K562 (cell line): ENCODE results near the gene PLA2G2C. TPM values are rescaled to one million over a fixed set of nuclear protein-coding genes. Genes with fewer than 3 reads are reported as not detected.

ENCODE experiments used
- ELF1 ChIP-seq: fragments of 200-800 bp; sonication (Bioruptor generic); IDR thresholded peaks from 2 replicates; pipeline ENCODE4 v1.6.1; 2016; ENCODE audit warnings: missing genetic modification characterization, missing compliant biosample characterization
- EP300 ChIP-seq: IDR thresholded peaks from 2 replicates; pipeline ENCODE4 v1.6.1; 2012; ENCODE audit warnings: low read length, improper control_type of control experiment
- GABPA ChIP-seq: fragments of 200-800 bp; sonication (Bioruptor generic); conservative IDR thresholded peaks from 2 replicates; pipeline ENCODE4 v1.6.1; 2016; ENCODE audit warnings: low read depth, missing genetic modification characterization, missing compliant biosample characterization
- MEIS2 ChIP-seq: fragments of 450-650 bp; IDR thresholded peaks from 2 replicates; pipeline ENCODE4 v1.6.1; 2014; ENCODE audit warnings: mild to moderate bottlenecking; ENCODE audit not compliant: partially characterized antibody
- MTA1 ChIP-seq: fragments of 450-650 bp; IDR thresholded peaks from 2 replicates; pipeline ENCODE4 v1.6.1; 2017; ENCODE audit warnings: borderline replicate concordance
- SMAD2 ChIP-seq: fragments of 150-350 bp; IDR thresholded peaks from 2 replicates; pipeline ENCODE4 v1.6.1; 2014; ENCODE audit warnings: low read depth, mild to moderate bottlenecking, low read length
- SMARCE1 ChIP-seq: fragments of 450-650 bp; IDR thresholded peaks from 2 replicates; pipeline ENCODE4 v1.7.1; 2016; ENCODE audit warnings: mild to moderate bottlenecking
- SRSF3 ChIP-seq: fragments of 200-400 bp; formaldehyde crosslinking; IDR thresholded peaks from 2 replicates; pipeline ENCODE4 v1.6.1; 2016; ENCODE audit warnings: mild to moderate bottlenecking, low read length, moderate library complexity; ENCODE audit not compliant: insufficient read depth
- STAT5A ChIP-seq: IDR thresholded peaks from 2 replicates; pipeline ENCODE4 v1.6.1; 2012; ENCODE audit warnings: low read length, inconsistent platforms, borderline replicate concordance
- TBL1XR1 ChIP-seq, 2 experiments: IDR thresholded peaks; 2 replicates each; pipeline ENCODE4 v1.6.1; 2012; ENCODE audit warnings: improper control_type of control experiment in 2 of 2, low read length in 2 of 2, mild to moderate bottlenecking in 1 of 2
- WHSC1 ChIP-seq: IDR thresholded peaks from one replicate; pipeline ENCODE4 v1.6.1; 2012; ENCODE audit warnings: low read length, control low read depth, inconsistent platforms
- ZBTB8A ChIP-seq: fragments of 450-650 bp; IDR thresholded peaks from 2 replicates; pipeline ENCODE4 v1.6.1; 2018; ENCODE audit warnings: mild to moderate bottlenecking, moderate library complexity; ENCODE audit not compliant: partially characterized antibody
- ZNF212 ChIP-seq: fragments of 450-650 bp; formaldehyde crosslinking; IDR thresholded peaks from 2 replicates; pipeline ENCODE4 v1.4.0; 2020; ENCODE audit warnings: mild to moderate bottlenecking
- polyA plus RNA-seq, 8 experiments: library from polyadenylated mRNA; depleted of rRNA in 4 of 8; stranded (reverse) in 5 of 8; unstranded in 3 of 8; fragments of >200 nt; fragmentation: Nextera tagmentation in 2 of 8; fragmentation: Illumina TruSeq in 1 of 8; extraction: Ambion mirVana in 2 of 8; extraction: Trizol in 1 of 8; gene quantifications; 2 replicates each; pipeline versions ENCODE4 v1.2.1 to v1.2.3, GENCODE V29; 2011 to 2014; ENCODE audit warnings: inconsistent platforms in 1 of 8, missing spikeins in 1 of 8
- total RNA-seq, 7 experiments: library from RNA; depleted of rRNA in 6 of 7; stranded (reverse); fragments of >200 nt in 6 of 7; fragmentation: Illumina TruSeq in 2 of 7; extraction: Trizol in 2 of 7; gene quantifications; 2 replicates each; pipeline versions ENCODE4 v1.2.1 to v1.2.3, GENCODE V29; 2011 to 2021; ENCODE audit warnings: low replicate concordance in 1 of 7
- TF ChIP-seq, protein P1 (sequence below): fragments of 450-650 bp; IDR thresholded peaks from 2 replicates; pipeline ENCODE4 v1.7.1; 2018; ENCODE audit warnings: mild to moderate bottlenecking, low read depth; ENCODE audit not compliant: partially characterized antibody
- TF ChIP-seq, protein P2 (sequence below): fragments of 450-650 bp; formaldehyde crosslinking; IDR thresholded peaks from 2 replicates; pipeline ENCODE4 v1.4.0; 2022; ENCODE audit warnings: mild to moderate bottlenecking, moderate library complexity
- TF ChIP-seq, protein P3 (sequence below): fragments of 250-450 bp; sonication (Bioruptor Pico); IDR thresholded peaks from 2 replicates; pipeline ENCODE4 v1.8.0; 2021; ENCODE audit warnings: borderline replicate concordance, mild to moderate bottlenecking, moderate library complexity; ENCODE audit not compliant: poor library complexity, severe bottlenecking
- TF ChIP-seq, protein P4 (sequence below): sonication (generic); formaldehyde crosslinking; IDR thresholded peaks from 2 replicates; pipeline ENCODE4 v1.8.0; 2023; ENCODE audit warnings: missing genetic modification reagents, mild to moderate bottlenecking, borderline replicate concordance
- TF ChIP-seq, protein P5 (sequence below): sonication (generic); formaldehyde crosslinking; IDR thresholded peaks from 2 replicates; pipeline ENCODE4 v1.8.0; 2022; ENCODE audit warnings: mild to moderate bottlenecking, missing genetic modification reagents

Gene PLA2G2C
- total and polyA plus RNA-seq, 9 of the 15 experiments (the other 6 are each of a cell fraction or from before 2014, with no cell fraction given) = 0.14 to 0.49 (median 0.21) TPM

DNA sequence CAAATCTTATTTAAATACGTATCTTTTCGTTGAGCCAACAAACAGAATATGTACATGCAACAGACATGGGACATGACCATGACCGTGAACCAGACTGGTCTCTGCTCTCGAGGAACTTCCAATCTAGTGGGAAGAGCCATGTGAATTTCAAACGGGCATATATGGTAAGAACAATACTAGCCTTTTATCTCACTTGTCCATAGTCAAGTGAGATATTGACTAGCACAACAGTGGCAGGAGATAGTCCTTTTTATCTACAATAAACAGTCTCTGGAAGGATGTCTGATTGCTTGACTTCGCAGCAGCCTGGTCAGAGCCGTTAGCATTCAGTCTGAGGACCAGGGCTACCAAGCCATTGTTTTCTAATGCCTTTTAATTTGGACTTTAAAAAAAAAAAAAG lies 12.6 kb upstream of the PLA2G2C start (continued):
- TF ChIP-seq MTA1 (0 out of 2 replicates have a peak, but pooled peaks have one; percentile 41), SMAD2 (no peak), ZNF212 (CRISPR knock-in tag) (no peak), ELF1 (tag) (no peak), WHSC1 (no peak), ZBTB8A (no peak), SMARCE1 (peak; percentile 81), STAT5A (peak; percentile 85), TBL1XR1 (IDR thresholded peaks at IDR 0.05; ENCODE audit: low read length in 2 of 2) (peak; percentile 80 to 98; a peak in 3 of 4 replicates), EP300 (peak; percentile 97), MEIS2 (peak; percentile 70), SRSF3 (no peak), GABPA (tag) (no peak)
- TF ChIP-seq, protein P1, sequence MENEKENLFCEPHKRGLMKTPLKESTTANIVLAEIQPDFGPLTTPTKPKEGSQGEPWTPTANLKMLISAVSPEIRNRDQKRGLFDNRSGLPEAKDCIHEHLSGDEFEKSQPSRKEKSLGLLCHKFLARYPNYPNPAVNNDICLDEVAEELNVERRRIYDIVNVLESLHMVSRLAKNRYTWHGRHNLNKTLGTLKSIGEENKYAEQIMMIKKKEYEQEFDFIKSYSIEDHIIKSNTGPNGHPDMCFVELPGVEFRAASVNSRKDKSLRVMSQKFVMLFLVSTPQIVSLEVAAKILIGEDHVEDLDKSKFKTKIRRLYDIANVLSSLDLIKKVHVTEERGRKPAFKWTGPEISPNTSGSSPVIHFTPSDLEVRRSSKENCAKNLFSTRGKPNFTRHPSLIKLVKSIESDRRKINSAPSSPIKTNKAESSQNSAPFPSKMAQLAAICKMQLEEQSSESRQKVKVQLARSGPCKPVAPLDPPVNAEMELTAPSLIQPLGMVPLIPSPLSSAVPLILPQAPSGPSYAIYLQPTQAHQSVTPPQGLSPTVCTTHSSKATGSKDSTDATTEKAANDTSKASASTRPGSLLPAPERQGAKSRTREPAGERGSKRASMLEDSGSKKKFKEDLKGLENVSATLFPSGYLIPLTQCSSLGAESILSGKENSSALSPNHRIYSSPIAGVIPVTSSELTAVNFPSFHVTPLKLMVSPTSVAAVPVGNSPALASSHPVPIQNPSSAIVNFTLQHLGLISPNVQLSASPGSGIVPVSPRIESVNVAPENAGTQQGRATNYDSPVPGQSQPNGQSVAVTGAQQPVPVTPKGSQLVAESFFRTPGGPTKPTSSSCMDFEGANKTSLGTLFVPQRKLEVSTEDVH = no peak
- TF ChIP-seq, protein P2, sequence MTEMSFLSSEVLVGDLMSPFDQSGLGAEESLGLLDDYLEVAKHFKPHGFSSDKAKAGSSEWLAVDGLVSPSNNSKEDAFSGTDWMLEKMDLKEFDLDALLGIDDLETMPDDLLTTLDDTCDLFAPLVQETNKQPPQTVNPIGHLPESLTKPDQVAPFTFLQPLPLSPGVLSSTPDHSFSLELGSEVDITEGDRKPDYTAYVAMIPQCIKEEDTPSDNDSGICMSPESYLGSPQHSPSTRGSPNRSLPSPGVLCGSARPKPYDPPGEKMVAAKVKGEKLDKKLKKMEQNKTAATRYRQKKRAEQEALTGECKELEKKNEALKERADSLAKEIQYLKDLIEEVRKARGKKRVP (CRISPR knock-in tag) = peak; percentile 22; the same call in 1 of the 2 replicates
- TF ChIP-seq, protein P3, sequence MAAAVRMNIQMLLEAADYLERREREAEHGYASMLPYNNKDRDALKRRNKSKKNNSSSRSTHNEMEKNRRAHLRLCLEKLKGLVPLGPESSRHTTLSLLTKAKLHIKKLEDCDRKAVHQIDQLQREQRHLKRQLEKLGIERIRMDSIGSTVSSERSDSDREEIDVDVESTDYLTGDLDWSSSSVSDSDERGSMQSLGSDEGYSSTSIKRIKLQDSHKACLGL = no peak
- TF ChIP-seq, protein P4, sequence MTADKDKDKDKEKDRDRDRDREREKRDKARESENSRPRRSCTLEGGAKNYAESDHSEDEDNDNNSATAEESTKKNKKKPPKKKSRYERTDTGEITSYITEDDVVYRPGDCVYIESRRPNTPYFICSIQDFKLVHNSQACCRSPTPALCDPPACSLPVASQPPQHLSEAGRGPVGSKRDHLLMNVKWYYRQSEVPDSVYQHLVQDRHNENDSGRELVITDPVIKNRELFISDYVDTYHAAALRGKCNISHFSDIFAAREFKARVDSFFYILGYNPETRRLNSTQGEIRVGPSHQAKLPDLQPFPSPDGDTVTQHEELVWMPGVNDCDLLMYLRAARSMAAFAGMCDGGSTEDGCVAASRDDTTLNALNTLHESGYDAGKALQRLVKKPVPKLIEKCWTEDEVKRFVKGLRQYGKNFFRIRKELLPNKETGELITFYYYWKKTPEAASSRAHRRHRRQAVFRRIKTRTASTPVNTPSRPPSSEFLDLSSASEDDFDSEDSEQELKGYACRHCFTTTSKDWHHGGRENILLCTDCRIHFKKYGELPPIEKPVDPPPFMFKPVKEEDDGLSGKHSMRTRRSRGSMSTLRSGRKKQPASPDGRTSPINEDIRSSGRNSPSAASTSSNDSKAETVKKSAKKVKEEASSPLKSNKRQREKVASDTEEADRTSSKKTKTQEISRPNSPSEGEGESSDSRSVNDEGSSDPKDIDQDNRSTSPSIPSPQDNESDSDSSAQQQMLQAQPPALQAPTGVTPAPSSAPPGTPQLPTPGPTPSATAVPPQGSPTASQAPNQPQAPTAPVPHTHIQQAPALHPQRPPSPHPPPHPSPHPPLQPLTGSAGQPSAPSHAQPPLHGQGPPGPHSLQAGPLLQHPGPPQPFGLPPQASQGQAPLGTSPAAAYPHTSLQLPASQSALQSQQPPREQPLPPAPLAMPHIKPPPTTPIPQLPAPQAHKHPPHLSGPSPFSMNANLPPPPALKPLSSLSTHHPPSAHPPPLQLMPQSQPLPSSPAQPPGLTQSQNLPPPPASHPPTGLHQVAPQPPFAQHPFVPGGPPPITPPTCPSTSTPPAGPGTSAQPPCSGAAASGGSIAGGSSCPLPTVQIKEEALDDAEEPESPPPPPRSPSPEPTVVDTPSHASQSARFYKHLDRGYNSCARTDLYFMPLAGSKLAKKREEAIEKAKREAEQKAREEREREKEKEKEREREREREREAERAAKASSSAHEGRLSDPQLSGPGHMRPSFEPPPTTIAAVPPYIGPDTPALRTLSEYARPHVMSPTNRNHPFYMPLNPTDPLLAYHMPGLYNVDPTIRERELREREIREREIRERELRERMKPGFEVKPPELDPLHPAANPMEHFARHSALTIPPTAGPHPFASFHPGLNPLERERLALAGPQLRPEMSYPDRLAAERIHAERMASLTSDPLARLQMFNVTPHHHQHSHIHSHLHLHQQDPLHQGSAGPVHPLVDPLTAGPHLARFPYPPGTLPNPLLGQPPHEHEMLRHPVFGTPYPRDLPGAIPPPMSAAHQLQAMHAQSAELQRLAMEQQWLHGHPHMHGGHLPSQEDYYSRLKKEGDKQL (CRISPR knock-in tag) = no peak
- TF ChIP-seq, protein P5, sequence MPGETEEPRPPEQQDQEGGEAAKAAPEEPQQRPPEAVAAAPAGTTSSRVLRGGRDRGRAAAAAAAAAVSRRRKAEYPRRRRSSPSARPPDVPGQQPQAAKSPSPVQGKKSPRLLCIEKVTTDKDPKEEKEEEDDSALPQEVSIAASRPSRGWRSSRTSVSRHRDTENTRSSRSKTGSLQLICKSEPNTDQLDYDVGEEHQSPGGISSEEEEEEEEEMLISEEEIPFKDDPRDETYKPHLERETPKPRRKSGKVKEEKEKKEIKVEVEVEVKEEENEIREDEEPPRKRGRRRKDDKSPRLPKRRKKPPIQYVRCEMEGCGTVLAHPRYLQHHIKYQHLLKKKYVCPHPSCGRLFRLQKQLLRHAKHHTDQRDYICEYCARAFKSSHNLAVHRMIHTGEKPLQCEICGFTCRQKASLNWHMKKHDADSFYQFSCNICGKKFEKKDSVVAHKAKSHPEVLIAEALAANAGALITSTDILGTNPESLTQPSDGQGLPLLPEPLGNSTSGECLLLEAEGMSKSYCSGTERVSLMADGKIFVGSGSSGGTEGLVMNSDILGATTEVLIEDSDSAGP (CRISPR knock-in tag) = no peak
